Type B pancreatic cell (in vitro differentiated cells): ENCODE measurements around the gene KLHL25. TPM values are rescaled to one million over a fixed set of nuclear protein-coding genes. Genes with fewer than 3 reads are reported as not detected.

Source experiments
- DNase-seq: peaks from one replicate; pipeline ENCODE4 v3.0.0; 2021; ENCODE audit warnings: mixed read lengths; ENCODE audit not compliant: unreplicated experiment; ENCODE audit errors: extremely low spot score
- H3K27ac Mint-ChIP-seq: 2 replicates; pipeline ENCODE4 v1.8.0; 2021; ENCODE audit warnings: mild to moderate bottlenecking, mixed read lengths
- H3K27me3 Mint-ChIP-seq: 2 replicates; pipeline ENCODE4 v1.8.0; 2021; ENCODE audit warnings: mixed read lengths
- H3K36me3 Mint-ChIP-seq: 2 replicates; pipeline ENCODE4 v1.8.0; 2021; ENCODE audit warnings: mixed read lengths
- H3K4me1 Mint-ChIP-seq: one replicate; pipeline ENCODE4 v1.8.0; 2021; ENCODE audit warnings: mixed read lengths; ENCODE audit not compliant: unreplicated experiment
- H3K4me3 Mint-ChIP-seq: 2 replicates; pipeline ENCODE4 v1.8.0; 2021; ENCODE audit warnings: mild to moderate bottlenecking, mixed read lengths
- H3K9me3 Mint-ChIP-seq: 2 replicates; pipeline ENCODE4 v1.8.0; 2021; ENCODE audit warnings: mixed read lengths
- total RNA-seq: library from RNA; stranded (reverse); gene quantifications from 2 replicates; pipeline ENCODE4 v1.2.1, GENCODE V29; 2021; ENCODE audit warnings: low replicate concordance
- TF ChIP-seq, protein P1 (sequence below): fragments of 200-600 bp; sonication (generic); conservative IDR thresholded peaks from 2 replicates; pipeline ENCODE4 v1.5.0; 2021; ENCODE audit warnings: antibody characterized with exemption, mild to moderate bottlenecking

The KLHL25 gene
- total RNA-seq, 1 donor from 2014 or later: 12.3 TPM

GRCh38 chr15:85785887-85786780 lies 8.6 kb downstream of the KLHL25 start:
- Mint-ChIP-seq H3K27ac (peak overlapping the region; percentile 78), H3K27me3 (no peaks in the 10 kb centered on the region), H3K4me1 (peaks cover 46% of the 10 kb centered on the region), H3K36me3 (no peaks in the 10 kb centered on the region), H3K4me3 (no peak overlapping the region), H3K9me3 (no peaks in the 10 kb centered on the region)
- DNase-seq: no peak
- TF ChIP-seq, protein P1, sequence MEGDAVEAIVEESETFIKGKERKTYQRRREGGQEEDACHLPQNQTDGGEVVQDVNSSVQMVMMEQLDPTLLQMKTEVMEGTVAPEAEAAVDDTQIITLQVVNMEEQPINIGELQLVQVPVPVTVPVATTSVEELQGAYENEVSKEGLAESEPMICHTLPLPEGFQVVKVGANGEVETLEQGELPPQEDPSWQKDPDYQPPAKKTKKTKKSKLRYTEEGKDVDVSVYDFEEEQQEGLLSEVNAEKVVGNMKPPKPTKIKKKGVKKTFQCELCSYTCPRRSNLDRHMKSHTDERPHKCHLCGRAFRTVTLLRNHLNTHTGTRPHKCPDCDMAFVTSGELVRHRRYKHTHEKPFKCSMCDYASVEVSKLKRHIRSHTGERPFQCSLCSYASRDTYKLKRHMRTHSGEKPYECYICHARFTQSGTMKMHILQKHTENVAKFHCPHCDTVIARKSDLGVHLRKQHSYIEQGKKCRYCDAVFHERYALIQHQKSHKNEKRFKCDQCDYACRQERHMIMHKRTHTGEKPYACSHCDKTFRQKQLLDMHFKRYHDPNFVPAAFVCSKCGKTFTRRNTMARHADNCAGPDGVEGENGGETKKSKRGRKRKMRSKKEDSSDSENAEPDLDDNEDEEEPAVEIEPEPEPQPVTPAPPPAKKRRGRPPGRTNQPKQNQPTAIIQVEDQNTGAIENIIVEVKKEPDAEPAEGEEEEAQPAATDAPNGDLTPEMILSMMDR: no peak

GRCh38 chr15:85782064-85782463 lies 12.7 kb downstream of the KLHL25 start:
- TF ChIP-seq, protein P1: no peak
- no peak for DNase-seq
- Mint-ChIP-seq H3K4me1 (peaks cover 53% of the 10 kb centered on the region), H3K36me3 (peaks cover 10% of the 10 kb centered on the region), H3K9me3 (no peaks in the 10 kb centered on the region), H3K4me3 (no peak overlapping the region), H3K27ac (no peak overlapping the region), H3K27me3 (no peaks in the 10 kb centered on the region)

DNA sequence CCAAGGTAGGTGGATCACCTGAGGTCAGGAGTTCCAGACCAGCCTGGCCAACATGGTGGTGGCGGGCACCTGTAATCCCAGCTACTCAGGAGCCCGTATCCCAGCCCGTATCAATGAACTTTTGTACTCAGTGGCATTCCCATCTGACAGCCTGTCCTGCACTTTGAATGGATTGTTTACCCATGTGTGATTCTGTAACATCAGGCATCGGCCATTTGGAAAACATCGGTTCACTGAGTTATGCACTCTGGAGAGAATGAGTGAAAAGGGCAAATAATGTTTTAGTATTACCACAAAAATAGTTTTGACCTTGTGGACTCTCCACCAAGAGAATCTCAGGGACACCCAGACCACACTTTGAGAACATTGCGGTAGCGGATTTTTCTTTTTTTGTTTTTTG lies 13.6 kb downstream of the KLHL25 start:
- H3K27me3 Mint-ChIP-seq: no peaks in the 10 kb centered on the region
- peaks cover 10% of the 10 kb centered on the region for H3K36me3 Mint-ChIP-seq
- no peak for DNase-seq
- no peaks in the 10 kb centered on the region for H3K9me3 Mint-ChIP-seq
- H3K4me1 Mint-ChIP-seq: peaks cover 48% of the 10 kb centered on the region
- no peak overlapping the region for H3K4me3 Mint-ChIP-seq
- no peak overlapping the region for H3K27ac Mint-ChIP-seq
- TF ChIP-seq, protein P1: no peak

GRCh38 chr15:85780225-85780985 lies 14.3 kb downstream of the KLHL25 start:
- no peaks in the 10 kb centered on the region for H3K9me3 Mint-ChIP-seq
- DNase-seq: no peak
- H3K36me3 Mint-ChIP-seq: peaks cover 10% of the 10 kb centered on the region
- no peaks in the 10 kb centered on the region for H3K27me3 Mint-ChIP-seq
- peaks cover 47% of the 10 kb centered on the region for H3K4me1 Mint-ChIP-seq
- no peak overlapping the region for H3K4me3 Mint-ChIP-seq
- H3K27ac Mint-ChIP-seq: no peak overlapping the region
- TF ChIP-seq, protein P1: no peak

- no peak overlapping the region for H3K27ac Mint-ChIP-seq
- no peak overlapping the region for H3K4me3 Mint-ChIP-seq
- peaks cover 10% of the 10 kb centered on the region for H3K36me3 Mint-ChIP-seq
- no peaks in the 10 kb centered on the region for H3K9me3 Mint-ChIP-seq
- no peaks in the 10 kb centered on the region for H3K27me3 Mint-ChIP-seq
- TF ChIP-seq, protein P1: no peak
- DNase-seq: no peak
- H3K4me1 Mint-ChIP-seq: peaks cover 47% of the 10 kb centered on the region
Measured at GRCh38 chr15:85779249-85779648, 15.5 kb downstream of the KLHL25 start.
